ENCODE results near the gene ZNF580.

Gene ZNF580

DNA sequence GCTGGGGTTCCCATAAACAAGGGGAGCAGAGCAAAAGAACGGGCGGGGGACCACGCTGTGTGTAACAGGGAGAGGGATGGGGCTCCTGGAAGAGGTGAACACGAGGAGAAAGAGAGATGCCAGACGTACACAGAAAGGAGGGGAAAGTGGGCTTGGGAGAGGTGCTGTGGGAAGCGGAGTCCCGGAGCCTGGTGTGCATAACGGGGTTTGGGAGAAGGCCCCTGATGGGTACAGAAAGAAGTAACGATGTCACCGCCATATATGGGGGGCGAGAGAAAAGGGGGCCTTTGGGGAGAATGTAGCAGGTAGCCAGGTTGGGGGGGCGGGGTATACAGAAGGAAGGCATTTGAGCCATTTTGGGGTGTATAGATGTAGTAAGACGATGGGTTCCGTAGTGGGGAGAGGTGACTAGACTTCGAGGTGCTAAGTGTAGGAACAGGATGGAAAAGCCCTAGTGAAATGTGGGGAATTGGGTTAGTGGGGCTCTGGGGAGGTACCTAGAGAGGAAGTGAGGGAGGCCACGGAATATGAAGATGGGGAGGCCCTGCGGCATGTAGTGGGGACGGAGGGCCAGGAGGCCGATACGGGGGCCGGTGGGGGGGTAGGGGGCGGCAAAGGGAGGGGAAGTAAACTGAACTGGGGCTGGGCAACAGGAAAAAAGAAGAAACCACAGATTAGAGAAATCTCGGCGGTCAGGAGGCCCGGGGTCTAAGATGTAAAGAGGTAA lies 787 bp downstream of the ZNF580 start:
- Histone ChIP-seq H3K4me3 (ENCODE audit: low read depth, low read length, poor library complexity, severe bottlenecking) (peak overlapping the region; percentile 89), H3K4me2 (ENCODE audit: low read length) (peak overlapping the region; percentile 87), H3F3A (ENCODE audit: insufficient read depth, low read length) (0 out of 2 replicates have a peak, but pooled peaks cover 3% of the 10 kb centered on the region), H2AFZ (ENCODE audit: low read length) (no peak overlapping the region), H3K9me3 (ENCODE audit: low read length) (no peaks in the 10 kb centered on the region), H3K4me1 (ENCODE audit: insufficient read depth, low read length, severe bottlenecking) (peaks cover 54% of the 10 kb centered on the region), H3K9me2 (ENCODE audit: low read depth, low read length) (no peaks in the 10 kb centered on the region), H3K27ac (ENCODE audit: low read depth, low read length, poor library complexity, severe bottlenecking) (peak overlapping the region; percentile 94), H4K20me1 (ENCODE audit: insufficient read depth, low read length) (no peaks in the 10 kb centered on the region), H3K79me2 (ENCODE audit: insufficient read depth, low read length) (peaks cover 10% of the 10 kb centered on the region), H3K36me3 (ENCODE audit: insufficient read depth, low read length) (peaks cover 26% of the 10 kb centered on the region), H3K27me3 (ENCODE audit: insufficient read depth, low read length) (no peaks in the 10 kb centered on the region), H3K9ac (ENCODE audit: low read length) (peak overlapping the region; percentile 96)
- TF ChIP-seq, protein P1, sequence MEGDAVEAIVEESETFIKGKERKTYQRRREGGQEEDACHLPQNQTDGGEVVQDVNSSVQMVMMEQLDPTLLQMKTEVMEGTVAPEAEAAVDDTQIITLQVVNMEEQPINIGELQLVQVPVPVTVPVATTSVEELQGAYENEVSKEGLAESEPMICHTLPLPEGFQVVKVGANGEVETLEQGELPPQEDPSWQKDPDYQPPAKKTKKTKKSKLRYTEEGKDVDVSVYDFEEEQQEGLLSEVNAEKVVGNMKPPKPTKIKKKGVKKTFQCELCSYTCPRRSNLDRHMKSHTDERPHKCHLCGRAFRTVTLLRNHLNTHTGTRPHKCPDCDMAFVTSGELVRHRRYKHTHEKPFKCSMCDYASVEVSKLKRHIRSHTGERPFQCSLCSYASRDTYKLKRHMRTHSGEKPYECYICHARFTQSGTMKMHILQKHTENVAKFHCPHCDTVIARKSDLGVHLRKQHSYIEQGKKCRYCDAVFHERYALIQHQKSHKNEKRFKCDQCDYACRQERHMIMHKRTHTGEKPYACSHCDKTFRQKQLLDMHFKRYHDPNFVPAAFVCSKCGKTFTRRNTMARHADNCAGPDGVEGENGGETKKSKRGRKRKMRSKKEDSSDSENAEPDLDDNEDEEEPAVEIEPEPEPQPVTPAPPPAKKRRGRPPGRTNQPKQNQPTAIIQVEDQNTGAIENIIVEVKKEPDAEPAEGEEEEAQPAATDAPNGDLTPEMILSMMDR (IDR thresholded peaks at IDR 0.05; ENCODE audit: low read length) = no peak
- no peak for TF ChIP-seq EZH2 (IDR thresholded peaks at IDR 0.05; ENCODE audit: borderline replicate concordance, low read length)

DNA sequence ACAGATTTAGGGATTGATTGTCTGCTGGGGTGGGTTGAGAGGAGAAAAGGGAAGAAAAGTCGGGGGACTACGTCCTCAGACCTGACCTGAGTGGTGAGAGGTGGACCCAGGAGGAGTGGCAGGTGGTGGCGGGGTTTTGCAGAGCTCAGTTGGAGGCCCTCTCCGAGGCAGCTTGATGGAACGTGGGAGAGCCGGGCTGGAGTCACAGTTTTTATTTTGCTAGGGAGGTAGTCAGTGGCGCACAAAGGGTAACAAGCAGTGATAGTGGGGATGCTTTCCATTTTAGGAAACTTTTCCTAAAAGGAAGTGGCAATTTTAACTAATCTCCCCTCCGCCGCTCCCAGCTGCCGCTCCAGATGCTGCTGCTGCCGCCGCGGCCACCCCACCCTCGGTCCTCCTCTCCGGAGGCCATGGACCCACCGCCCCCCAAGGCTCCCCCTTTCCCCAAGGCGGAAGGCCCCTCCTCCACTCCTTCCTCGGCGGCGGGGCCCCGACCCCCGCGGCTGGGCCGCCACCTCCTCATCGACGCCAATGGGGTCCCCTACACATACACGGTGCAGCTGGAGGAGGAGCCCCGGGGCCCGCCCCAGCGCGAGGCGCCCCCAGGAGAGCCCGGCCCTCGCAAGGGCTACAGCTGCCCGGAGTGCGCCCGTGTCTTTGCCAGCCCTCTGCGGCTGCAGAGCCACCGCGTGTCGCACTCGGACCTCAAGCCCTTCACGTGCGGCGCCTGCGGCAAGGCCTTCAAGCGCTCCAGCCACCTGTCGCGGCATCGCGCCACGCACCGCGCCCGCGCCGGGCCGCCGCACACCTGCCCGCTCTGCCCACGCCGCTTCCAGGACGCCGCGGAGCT lies 1.6 kb downstream of the ZNF580 start:
- Histone ChIP-seq H3K9me2 (ENCODE audit: low read depth, low read length) (no peaks in the 10 kb centered on the region), H3K4me1 (ENCODE audit: insufficient read depth, low read length, severe bottlenecking) (peaks cover 57% of the 10 kb centered on the region), H3K79me2 (ENCODE audit: insufficient read depth, low read length) (peaks cover 10% of the 10 kb centered on the region), H3K4me2 (ENCODE audit: low read length) (peak overlapping the region; percentile 87), H3K27ac (ENCODE audit: low read depth, low read length, poor library complexity, severe bottlenecking) (peak overlapping the region; percentile 94), H4K20me1 (ENCODE audit: insufficient read depth, low read length) (no peaks in the 10 kb centered on the region), H3K36me3 (ENCODE audit: insufficient read depth, low read length) (peaks cover 26% of the 10 kb centered on the region), H3K9ac (ENCODE audit: low read length) (peak overlapping the region; percentile 96), H3K27me3 (ENCODE audit: insufficient read depth, low read length) (no peaks in the 10 kb centered on the region), H2AFZ (ENCODE audit: low read length) (no peak overlapping the region), H3K4me3 (ENCODE audit: low read depth, low read length, poor library complexity, severe bottlenecking) (peak overlapping the region; percentile 89), H3F3A (ENCODE audit: insufficient read depth, low read length) (peaks cover 9% of the 10 kb centered on the region; the same call in 1 of the 2 replicates), H3K9me3 (ENCODE audit: low read length) (no peaks in the 10 kb centered on the region)
- TF ChIP-seq, protein P1 (IDR thresholded peaks at IDR 0.05; ENCODE audit: low read length) = no peak
- no peak for TF ChIP-seq EZH2 (IDR thresholded peaks at IDR 0.05; ENCODE audit: borderline replicate concordance, low read length)

DNA sequence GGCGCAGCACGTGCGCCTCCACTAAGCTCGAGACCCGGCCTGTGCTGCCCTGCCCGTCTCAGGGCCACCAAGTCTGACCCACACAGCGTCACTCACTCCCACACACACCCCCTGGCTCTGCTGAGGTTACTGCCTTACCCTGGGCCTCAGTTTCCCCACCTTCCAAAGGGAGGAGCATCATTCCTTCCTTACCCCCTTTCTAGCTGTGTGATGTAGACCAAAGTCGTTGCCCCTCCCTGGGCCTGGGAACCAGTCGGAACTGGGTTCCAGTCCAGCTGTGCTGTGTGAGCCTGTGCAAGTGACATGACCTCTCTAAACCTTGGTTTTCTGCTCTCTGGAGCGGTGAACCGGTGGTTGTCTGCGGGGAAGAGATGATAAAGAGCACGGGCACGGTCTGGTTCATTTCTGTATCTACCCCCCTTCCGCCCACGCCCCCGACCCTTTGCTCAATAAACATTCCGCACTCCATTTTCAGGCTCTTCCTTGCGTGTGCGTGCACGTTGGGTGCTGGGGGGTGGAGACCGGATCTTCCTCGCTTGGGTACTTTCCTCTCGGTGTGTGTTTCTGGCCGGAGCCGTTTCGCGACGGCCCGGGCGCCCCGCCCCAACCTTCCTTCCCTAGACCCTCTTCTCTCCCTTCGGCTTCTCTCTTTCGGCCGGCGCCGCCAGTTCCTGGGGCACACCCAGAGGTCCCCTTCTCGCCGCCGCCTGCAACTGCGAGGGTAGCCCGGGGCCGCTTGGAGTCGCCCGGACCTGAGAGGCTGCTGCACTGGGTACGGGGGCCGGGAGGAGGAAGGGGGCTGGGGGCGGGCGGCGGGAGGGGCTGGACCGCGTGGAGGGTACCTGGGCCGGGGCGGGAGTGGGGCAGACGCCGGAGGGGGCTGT lies 2.4 kb downstream of the ZNF580 start, which contains the start of gene ZNF581:
Gene ZNF581, plus strand, starts transcription at position 647 of the 884 bp plus-strand sequence. CDS start 923 bp downstream, outside the sequence.
- H2AFZ ChIP-seq (ENCODE audit: low read length) = no peak within 1 kb of the TSS
- peak within 1 kb of the TSS; percentile 96 for H3K9ac ChIP-seq (ENCODE audit: low read length)
- peak within 1 kb of the TSS; percentile 89 for H3K4me3 ChIP-seq (ENCODE audit: low read depth, low read length, poor library complexity, severe bottlenecking)
- peak within 1 kb of the TSS; percentile 87 for H3K4me2 ChIP-seq (ENCODE audit: low read length)
- TF ChIP-seq, protein P1 (IDR thresholded peaks at IDR 0.05; ENCODE audit: low read length) = no peak
- TF ChIP-seq EZH2 (IDR thresholded peaks at IDR 0.05; ENCODE audit: borderline replicate concordance, low read length) = no peak
- no peaks in the 10 kb centered on the region for H3K9me3 ChIP-seq (ENCODE audit: low read length)
- peaks cover 10% of the 10 kb centered on the region for H3K79me2 ChIP-seq (ENCODE audit: insufficient read depth, low read length)
- peaks cover 9% of the 10 kb centered on the region; the same call in 1 of the 2 replicates for H3F3A ChIP-seq (ENCODE audit: insufficient read depth, low read length)
- H3K27me3 ChIP-seq (ENCODE audit: insufficient read depth, low read length) = no peaks in the 10 kb centered on the region
- H3K4me1 ChIP-seq (ENCODE audit: insufficient read depth, low read length, severe bottlenecking) = peaks cover 60% of the 10 kb centered on the region
- no peaks in the 10 kb centered on the region for H3K9me2 ChIP-seq (ENCODE audit: low read depth, low read length)
- peaks cover 26% of the 10 kb centered on the region for H3K36me3 ChIP-seq (ENCODE audit: insufficient read depth, low read length)
- H4K20me1 ChIP-seq (ENCODE audit: insufficient read depth, low read length) = no peaks in the 10 kb centered on the region
- peak within 1 kb of the TSS; percentile 94 for H3K27ac ChIP-seq (ENCODE audit: low read depth, low read length, poor library complexity, severe bottlenecking)
